ENCODE data around the gene CAMTA1. TPM values are rescaled to one million over a fixed set of nuclear protein-coding genes. Genes with fewer than 3 reads are reported as not detected.

CAMTA1 gene
- total RNA-seq, 2 donors from 2014 or later = 105 to 113 TPM

GRCh38 chr1:6872573-6873261 is 87.5 kb downstream of the CAMTA1 start:
- Histone ChIP-seq H3K4me3 (peak overlapping the region; percentile 24), H3K36me3 (no peaks in the 10 kb centered on the region), H3K9me3 (no peaks in the 10 kb centered on the region), H3K27me3 (replicated peaks; ENCODE audit: insufficient read depth) (no peaks in the 10 kb centered on the region), H3K27ac (peak overlapping the region in 1 of 2 donors; percentile 58), H3K4me1 (ENCODE audit: control insufficient read depth in 1 of 2, low read depth in 2 of 2) (peaks cover 28 to 66% of the 10 kb centered on the region in 2 donors)
- DNase-seq (ENCODE audit: low spot score) (no peak), ATAC-seq (ENCODE audit: insufficient number of reproducible peaks, low FRiP score, low read depth) (no peak)
- TF ChIP-seq, protein P1, sequence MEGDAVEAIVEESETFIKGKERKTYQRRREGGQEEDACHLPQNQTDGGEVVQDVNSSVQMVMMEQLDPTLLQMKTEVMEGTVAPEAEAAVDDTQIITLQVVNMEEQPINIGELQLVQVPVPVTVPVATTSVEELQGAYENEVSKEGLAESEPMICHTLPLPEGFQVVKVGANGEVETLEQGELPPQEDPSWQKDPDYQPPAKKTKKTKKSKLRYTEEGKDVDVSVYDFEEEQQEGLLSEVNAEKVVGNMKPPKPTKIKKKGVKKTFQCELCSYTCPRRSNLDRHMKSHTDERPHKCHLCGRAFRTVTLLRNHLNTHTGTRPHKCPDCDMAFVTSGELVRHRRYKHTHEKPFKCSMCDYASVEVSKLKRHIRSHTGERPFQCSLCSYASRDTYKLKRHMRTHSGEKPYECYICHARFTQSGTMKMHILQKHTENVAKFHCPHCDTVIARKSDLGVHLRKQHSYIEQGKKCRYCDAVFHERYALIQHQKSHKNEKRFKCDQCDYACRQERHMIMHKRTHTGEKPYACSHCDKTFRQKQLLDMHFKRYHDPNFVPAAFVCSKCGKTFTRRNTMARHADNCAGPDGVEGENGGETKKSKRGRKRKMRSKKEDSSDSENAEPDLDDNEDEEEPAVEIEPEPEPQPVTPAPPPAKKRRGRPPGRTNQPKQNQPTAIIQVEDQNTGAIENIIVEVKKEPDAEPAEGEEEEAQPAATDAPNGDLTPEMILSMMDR (IDR thresholded peaks at IDR 0.05) = no peak

- H3K36me3 ChIP-seq = no peaks in the 10 kb centered on the region
- H3K4me1 ChIP-seq (ENCODE audit: control insufficient read depth in 1 of 2, low read depth in 2 of 2) = peaks cover 24 to 58% of the 10 kb centered on the region in 2 donors
- H3K9me3 ChIP-seq = no peaks in the 10 kb centered on the region
- TF ChIP-seq, protein P1 (IDR thresholded peaks at IDR 0.05) = no peak
- no peaks in the 10 kb centered on the region for H3K27me3 ChIP-seq (replicated peaks; ENCODE audit: insufficient read depth)
- ATAC-seq (ENCODE audit: insufficient number of reproducible peaks, low FRiP score, low read depth) = no peak
- H3K4me3 ChIP-seq = peak overlapping the region; percentile 24
- H3K27ac ChIP-seq = peak overlapping the region; percentile 58 to 63
- DNase-seq (ENCODE audit: low spot score) = no peak
Measured at GRCh38 chr1:6873298-6874015, 88.2 kb downstream of the CAMTA1 start.

GRCh38 chr1:6874298-6874697 is 89.0 kb downstream of the CAMTA1 start:
- no peaks in the 10 kb centered on the region for H3K9me3 ChIP-seq
- no peak for ATAC-seq (ENCODE audit: insufficient number of reproducible peaks, low FRiP score, low read depth)

GRCh38 chr1:6880951-6881690 is 95.9 kb downstream of the CAMTA1 start:
- Histone ChIP-seq H3K4me1 (ENCODE audit: control insufficient read depth in 1 of 2, low read depth in 2 of 2) (no peaks in the 10 kb centered on the region), H3K4me3 (no peak overlapping the region), H3K27me3 (replicated peaks; ENCODE audit: insufficient read depth) (no peaks in the 10 kb centered on the region), H3K9me3 (no peaks in the 10 kb centered on the region), H3K27ac (no peak overlapping the region), H3K36me3 (no peaks in the 10 kb centered on the region)
- ATAC-seq (ENCODE audit: insufficient number of reproducible peaks, low FRiP score, low read depth) = no peak
- no peak for DNase-seq (ENCODE audit: low spot score)
- TF ChIP-seq, protein P1 (IDR thresholded peaks at IDR 0.05) = no peak

More at GRCh38 chr1:6874298-6874697, 89.0 kb downstream of the CAMTA1 start:
- Histone ChIP-seq H3K4me1 (ENCODE audit: control insufficient read depth in 1 of 2, low read depth in 2 of 2) (peaks cover 16 to 50% of the 10 kb centered on the region in 2 donors), H3K4me3 (no peak overlapping the region), H3K36me3 (no peaks in the 10 kb centered on the region), H3K27ac (peak overlapping the region in 1 of 2 donors; percentile 26), H3K27me3 (replicated peaks; ENCODE audit: insufficient read depth) (no peaks in the 10 kb centered on the region)
- DNase-seq (ENCODE audit: low spot score) = no peak
- TF ChIP-seq, protein P1 (IDR thresholded peaks at IDR 0.05) = no peak

GRCh38 chr1:6882414-6882813 is 97.2 kb downstream of the CAMTA1 start:
- TF ChIP-seq, protein P1 (IDR thresholded peaks at IDR 0.05) = no peak
- no peak overlapping the region for H3K4me3 ChIP-seq
- no peaks in the 10 kb centered on the region for H3K27me3 ChIP-seq (replicated peaks; ENCODE audit: insufficient read depth)
- H3K36me3 ChIP-seq = no peaks in the 10 kb centered on the region
- H3K27ac ChIP-seq = no peak overlapping the region
- no peaks in the 10 kb centered on the region for H3K9me3 ChIP-seq
- H3K4me1 ChIP-seq (ENCODE audit: control insufficient read depth in 1 of 2, low read depth in 2 of 2) = no peaks in the 10 kb centered on the region
- no peak for DNase-seq (ENCODE audit: low spot score)
- ATAC-seq (ENCODE audit: insufficient number of reproducible peaks, low FRiP score, low read depth) = no peak
